ENCODE measurements around the gene SFXN5. TPM values are rescaled to one million over a fixed set of nuclear protein-coding genes. Genes with fewer than 3 reads are reported as not detected.

Gene SFXN5
- polyA plus RNA-seq, 1 donor from 2014 or later, result 5.8 TPM

DNA sequence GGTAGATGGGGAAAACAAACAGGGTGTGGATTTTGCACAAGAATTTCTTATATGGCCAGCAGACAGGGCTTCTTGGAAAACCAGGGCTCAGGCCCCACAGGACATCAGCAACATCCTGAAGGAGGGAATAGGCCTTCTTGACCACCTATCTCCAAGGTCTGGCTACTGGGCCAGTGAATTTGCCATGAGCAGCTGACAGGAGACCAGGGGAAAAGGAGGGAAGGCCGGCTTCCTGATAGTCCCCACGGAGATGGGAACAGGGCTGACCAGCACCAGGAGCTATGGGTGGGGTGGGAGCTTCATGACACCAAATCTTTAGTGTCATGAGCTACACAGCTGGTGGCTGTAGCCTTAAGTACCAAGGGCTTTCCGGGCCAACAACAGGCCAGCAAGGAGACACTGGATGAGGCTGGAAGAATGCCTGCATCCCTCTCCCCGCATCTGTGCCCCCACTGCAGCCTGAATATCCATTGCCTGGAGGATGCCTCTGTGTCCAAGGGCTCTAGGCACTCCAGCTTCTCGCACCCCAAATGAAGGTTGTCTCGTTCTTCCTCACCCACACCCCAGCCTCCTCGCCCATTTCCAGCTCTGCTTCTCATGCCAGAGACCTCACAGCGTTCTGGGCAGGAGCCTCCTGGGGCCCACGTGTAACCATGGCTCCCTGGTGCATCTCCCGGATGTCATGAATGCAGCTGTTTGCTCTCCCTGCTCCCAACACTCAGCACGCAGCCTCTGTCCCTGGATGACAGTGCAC is 79.4 kb downstream of the SFXN5 start:
- Histone ChIP-seq H3K79me2 (replicated peaks; ENCODE audit: insufficient read depth, low read length) (no peaks in the 10 kb centered on the region), H3F3A (ENCODE audit: insufficient read depth, low read length, poor library complexity, severe bottlenecking) (no peaks in the 10 kb centered on the region), H2AFZ (ENCODE audit: low read depth, low read length) (no peak overlapping the region), H3K36me3 (ENCODE audit: insufficient read depth, low read length) (no peaks in the 10 kb centered on the region), H3K27me3 (ENCODE audit: insufficient read depth, low read depth, low read length) (no peaks in the 10 kb centered on the region), H3K9me2 (ENCODE audit: insufficient read depth, low read length) (no peaks in the 10 kb centered on the region), H3K4me3 (ENCODE audit: low read length) (no peak overlapping the region), H3K27ac (ENCODE audit: low read length) (no peak overlapping the region), H3K4me2 (ENCODE audit: low read length) (no peak overlapping the region), H4K20me1 (ENCODE audit: insufficient read depth) (no peaks in the 10 kb centered on the region), H3K9ac (ENCODE audit: low read length) (no peak overlapping the region), H3K9me3 (ENCODE audit: low read length) (no peaks in the 10 kb centered on the region)
- no peak for TF ChIP-seq EP300 (conservative IDR thresholded peaks at IDR 0.05; ENCODE audit: poor library complexity, severe bottlenecking)
- no peak for TF ChIP-seq RAD21 (conservative IDR thresholded peaks at IDR 0.05)
- no peak for TF ChIP-seq MXI1 (conservative IDR thresholded peaks at IDR 0.05; ENCODE audit: poor library complexity, severe bottlenecking)
- no peak for TF ChIP-seq EZH2 (IDR thresholded peaks at IDR 0.05; ENCODE audit: borderline replicate concordance, insufficient read depth, low read length, poor library complexity, severe bottlenecking)
- TF ChIP-seq SMC3 (conservative IDR thresholded peaks at IDR 0.05; ENCODE audit: poor library complexity), result no peak

DNA sequence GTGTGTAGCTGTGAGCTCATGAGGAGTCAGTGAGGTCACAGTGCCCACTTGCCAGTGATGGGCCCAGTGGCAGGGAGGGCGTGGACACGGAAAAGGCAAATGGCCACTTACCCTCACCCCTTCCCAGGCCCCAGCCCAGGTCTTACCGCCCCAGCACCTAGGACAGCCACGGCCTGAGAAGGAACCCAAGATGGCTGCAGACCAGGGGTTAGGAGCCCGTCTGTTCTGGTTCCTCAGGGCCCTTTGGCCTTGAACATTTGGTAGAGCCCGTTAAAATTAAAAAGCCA is 80.1 kb downstream of the SFXN5 start:
- Histone ChIP-seq H3K79me2 (replicated peaks; ENCODE audit: insufficient read depth, low read length) (no peaks in the 10 kb centered on the region), H3K9ac (ENCODE audit: low read length) (no peak overlapping the region), H4K20me1 (ENCODE audit: insufficient read depth) (no peaks in the 10 kb centered on the region), H3K9me3 (ENCODE audit: low read length) (no peaks in the 10 kb centered on the region), H3K9me2 (ENCODE audit: insufficient read depth, low read length) (no peaks in the 10 kb centered on the region), H3K27me3 (ENCODE audit: insufficient read depth, low read depth, low read length) (no peaks in the 10 kb centered on the region), H3F3A (ENCODE audit: insufficient read depth, low read length, poor library complexity, severe bottlenecking) (no peaks in the 10 kb centered on the region), H3K4me3 (ENCODE audit: low read length) (no peak overlapping the region), H2AFZ (ENCODE audit: low read depth, low read length) (no peak overlapping the region), H3K27ac (ENCODE audit: low read length) (no peak overlapping the region), H3K4me2 (ENCODE audit: low read length) (no peak overlapping the region), H3K36me3 (ENCODE audit: insufficient read depth, low read length) (no peaks in the 10 kb centered on the region)
- no peak for TF ChIP-seq POLR2AphosphoS5 (IDR thresholded peaks at IDR 0.05)
- TF ChIP-seq RAD21 (conservative IDR thresholded peaks at IDR 0.05), result no peak
- no peak for TF ChIP-seq EZH2 (IDR thresholded peaks at IDR 0.05; ENCODE audit: borderline replicate concordance, insufficient read depth, low read length, poor library complexity, severe bottlenecking)
- TF ChIP-seq, protein P1, sequence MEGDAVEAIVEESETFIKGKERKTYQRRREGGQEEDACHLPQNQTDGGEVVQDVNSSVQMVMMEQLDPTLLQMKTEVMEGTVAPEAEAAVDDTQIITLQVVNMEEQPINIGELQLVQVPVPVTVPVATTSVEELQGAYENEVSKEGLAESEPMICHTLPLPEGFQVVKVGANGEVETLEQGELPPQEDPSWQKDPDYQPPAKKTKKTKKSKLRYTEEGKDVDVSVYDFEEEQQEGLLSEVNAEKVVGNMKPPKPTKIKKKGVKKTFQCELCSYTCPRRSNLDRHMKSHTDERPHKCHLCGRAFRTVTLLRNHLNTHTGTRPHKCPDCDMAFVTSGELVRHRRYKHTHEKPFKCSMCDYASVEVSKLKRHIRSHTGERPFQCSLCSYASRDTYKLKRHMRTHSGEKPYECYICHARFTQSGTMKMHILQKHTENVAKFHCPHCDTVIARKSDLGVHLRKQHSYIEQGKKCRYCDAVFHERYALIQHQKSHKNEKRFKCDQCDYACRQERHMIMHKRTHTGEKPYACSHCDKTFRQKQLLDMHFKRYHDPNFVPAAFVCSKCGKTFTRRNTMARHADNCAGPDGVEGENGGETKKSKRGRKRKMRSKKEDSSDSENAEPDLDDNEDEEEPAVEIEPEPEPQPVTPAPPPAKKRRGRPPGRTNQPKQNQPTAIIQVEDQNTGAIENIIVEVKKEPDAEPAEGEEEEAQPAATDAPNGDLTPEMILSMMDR (IDR thresholded peaks at IDR 0.05; ENCODE audit: poor library complexity, severe bottlenecking), result no peak
- no peak for TF ChIP-seq TAF1 (IDR thresholded peaks at IDR 0.05; ENCODE audit: low read depth)
- TF ChIP-seq, protein P2, sequence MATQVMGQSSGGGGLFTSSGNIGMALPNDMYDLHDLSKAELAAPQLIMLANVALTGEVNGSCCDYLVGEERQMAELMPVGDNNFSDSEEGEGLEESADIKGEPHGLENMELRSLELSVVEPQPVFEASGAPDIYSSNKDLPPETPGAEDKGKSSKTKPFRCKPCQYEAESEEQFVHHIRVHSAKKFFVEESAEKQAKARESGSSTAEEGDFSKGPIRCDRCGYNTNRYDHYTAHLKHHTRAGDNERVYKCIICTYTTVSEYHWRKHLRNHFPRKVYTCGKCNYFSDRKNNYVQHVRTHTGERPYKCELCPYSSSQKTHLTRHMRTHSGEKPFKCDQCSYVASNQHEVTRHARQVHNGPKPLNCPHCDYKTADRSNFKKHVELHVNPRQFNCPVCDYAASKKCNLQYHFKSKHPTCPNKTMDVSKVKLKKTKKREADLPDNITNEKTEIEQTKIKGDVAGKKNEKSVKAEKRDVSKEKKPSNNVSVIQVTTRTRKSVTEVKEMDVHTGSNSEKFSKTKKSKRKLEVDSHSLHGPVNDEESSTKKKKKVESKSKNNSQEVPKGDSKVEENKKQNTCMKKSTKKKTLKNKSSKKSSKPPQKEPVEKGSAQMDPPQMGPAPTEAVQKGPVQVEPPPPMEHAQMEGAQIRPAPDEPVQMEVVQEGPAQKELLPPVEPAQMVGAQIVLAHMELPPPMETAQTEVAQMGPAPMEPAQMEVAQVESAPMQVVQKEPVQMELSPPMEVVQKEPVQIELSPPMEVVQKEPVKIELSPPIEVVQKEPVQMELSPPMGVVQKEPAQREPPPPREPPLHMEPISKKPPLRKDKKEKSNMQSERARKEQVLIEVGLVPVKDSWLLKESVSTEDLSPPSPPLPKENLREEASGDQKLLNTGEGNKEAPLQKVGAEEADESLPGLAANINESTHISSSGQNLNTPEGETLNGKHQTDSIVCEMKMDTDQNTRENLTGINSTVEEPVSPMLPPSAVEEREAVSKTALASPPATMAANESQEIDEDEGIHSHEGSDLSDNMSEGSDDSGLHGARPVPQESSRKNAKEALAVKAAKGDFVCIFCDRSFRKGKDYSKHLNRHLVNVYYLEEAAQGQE (IDR thresholded peaks at IDR 0.05; ENCODE audit: borderline replicate concordance), result no peak
- no peak for TF ChIP-seq MXI1 (conservative IDR thresholded peaks at IDR 0.05; ENCODE audit: poor library complexity, severe bottlenecking)
- TF ChIP-seq EP300 (conservative IDR thresholded peaks at IDR 0.05; ENCODE audit: poor library complexity, severe bottlenecking), result no peak
- no peak for TF ChIP-seq SMC3 (conservative IDR thresholded peaks at IDR 0.05; ENCODE audit: poor library complexity)

All from neural cell (in vitro differentiated cells).